Germinal center (tissue), 1 donor: Measurements from ENCODE around the gene UBE4A.
"Not testable (repeated sequence)": the region's sequence is repeated elsewhere in the genome, so short reads cannot be mapped to it uniquely, and the experiment has no call there.

Source experiments
- DNase-seq: peaks from one replicate; pipeline ENCODE4 v3.0.0; 2012; ENCODE audit warnings: mixed read lengths, low spot score

Gene UBE4A

GRCh38 chr11:118401151-118401879 lies 41.9 kb downstream of the UBE4A start, which contains the start of gene ATP5MG:
ATP5MG (plus strand) TSS chr11:118401606; CDS start chr11:118401666, 60 bp downstream.
- DNase-seq = peak; percentile 88

GRCh38 chr11:118401880-118402590 lies 42.6 kb downstream of the UBE4A start:
- no peak for DNase-seq

- DNase-seq = not testable (repeated sequence)
These were observed 43.2 kb downstream of the UBE4A start for GRCh38 chr11:118402594-118402993.

- peak; percentile 63 for DNase-seq
These were observed 47.3 kb downstream of the UBE4A start for GRCh38 chr11:118406599-118407166.

- peak; percentile 70 for DNase-seq
These were observed 50.8 kb downstream of the UBE4A start for GRCh38 chr11:118410055-118410745.

GRCh38 chr11:118411530-118411929 lies 52.1 kb downstream of the UBE4A start:
- no peak for DNase-seq

- DNase-seq = no peak
These were observed 53.5 kb downstream of the UBE4A start for GRCh38 chr11:118412921-118413320.

DNA sequence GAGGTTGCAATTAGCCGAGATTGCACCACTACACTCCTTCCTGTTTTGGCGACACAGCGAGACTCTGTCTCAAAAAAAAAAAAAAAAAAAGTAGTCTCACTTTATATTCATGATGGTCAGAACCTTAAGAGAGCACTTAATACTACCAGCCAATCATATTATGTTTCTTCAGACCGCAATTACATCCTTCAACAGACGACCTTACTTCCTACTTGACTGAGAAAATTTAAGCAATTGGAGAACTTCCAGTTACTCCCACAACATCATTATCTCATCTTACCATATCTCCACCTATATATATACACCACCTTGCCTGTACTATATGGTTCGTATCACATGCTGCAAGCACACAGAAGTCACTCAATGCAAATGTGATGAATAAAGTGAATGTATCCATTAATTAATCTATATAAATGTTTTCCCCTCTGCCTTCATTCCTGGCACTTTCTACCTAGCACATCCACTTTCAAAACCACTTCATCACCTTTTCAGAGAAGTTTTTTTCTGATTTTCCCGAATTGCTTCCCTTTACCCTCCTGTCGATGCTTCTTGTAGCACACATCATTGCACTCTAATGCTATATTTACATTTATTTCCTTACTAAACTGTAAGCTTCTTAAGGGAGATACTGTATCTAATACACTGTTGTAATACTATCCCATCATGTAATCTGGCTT lies 55.8 kb downstream of the UBE4A start:
- DNase-seq = no peak

DNA sequence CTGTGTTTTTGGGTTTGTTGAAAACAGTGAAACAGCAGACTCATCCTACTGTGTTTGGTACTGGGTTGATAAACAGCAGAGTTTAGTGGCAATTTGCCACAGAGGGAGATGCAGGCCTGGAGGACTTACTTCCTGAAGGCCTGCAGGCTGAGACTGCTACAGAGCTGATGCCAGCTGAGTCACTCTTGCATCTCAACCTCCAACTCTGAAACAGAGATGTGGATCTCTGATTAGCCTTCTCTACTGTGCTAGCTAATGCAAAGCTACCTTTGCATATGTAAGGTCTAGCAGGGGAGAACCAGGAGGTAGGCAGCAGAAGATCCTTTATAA lies 56.3 kb downstream of the UBE4A start:
- peak; percentile 48 for DNase-seq

GRCh38 chr11:118416900-118417299 lies 57.5 kb downstream of the UBE4A start:
- not testable (repeated sequence) for DNase-seq

GRCh38 chr11:118417801-118418200 lies 58.4 kb downstream of the UBE4A start:
- no peak for DNase-seq

- no peak for DNase-seq
These were observed 59.4 kb downstream of the UBE4A start for GRCh38 chr11:118418766-118419165.

DNA sequence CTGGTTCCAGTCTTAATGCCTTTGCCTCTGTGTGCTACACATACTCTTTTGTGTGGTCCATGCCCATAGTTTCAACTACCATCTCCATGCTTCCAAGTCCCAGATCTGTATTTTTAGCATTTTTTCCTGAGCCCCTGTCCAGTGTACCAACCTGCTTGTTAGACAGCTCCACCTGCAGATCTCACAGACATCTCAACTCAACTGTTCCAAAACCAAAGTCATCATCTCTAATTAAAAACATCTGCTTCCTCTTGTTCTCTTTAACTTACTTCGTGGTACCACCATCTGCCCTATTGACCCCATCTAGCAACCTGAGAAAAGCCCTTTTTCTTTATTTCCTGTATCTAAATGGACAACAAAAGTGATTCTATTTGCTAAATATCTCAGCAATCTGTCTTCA lies 68.3 kb downstream of the UBE4A start:
- DNase-seq = no peak

DNA sequence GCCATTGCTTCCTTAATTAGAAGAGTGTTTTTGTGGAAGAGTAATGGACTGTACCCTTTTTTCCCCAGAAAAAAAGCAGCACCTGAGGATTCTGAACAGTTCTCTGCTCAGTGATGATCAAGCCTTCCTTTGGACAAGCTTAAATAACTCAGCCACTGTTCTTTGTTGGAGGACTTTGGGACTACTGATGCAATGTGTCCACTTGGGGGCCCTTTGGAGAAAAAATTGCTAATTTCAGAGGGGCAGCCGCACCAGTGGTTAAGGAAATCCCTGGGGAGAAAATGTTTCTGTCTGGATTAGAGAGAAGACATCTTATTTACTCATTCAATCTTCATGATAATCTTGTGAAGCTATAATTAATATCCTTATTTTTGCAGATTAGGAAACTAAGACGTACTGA lies 71.6 kb downstream of the UBE4A start:
- DNase-seq = no peak

DNA sequence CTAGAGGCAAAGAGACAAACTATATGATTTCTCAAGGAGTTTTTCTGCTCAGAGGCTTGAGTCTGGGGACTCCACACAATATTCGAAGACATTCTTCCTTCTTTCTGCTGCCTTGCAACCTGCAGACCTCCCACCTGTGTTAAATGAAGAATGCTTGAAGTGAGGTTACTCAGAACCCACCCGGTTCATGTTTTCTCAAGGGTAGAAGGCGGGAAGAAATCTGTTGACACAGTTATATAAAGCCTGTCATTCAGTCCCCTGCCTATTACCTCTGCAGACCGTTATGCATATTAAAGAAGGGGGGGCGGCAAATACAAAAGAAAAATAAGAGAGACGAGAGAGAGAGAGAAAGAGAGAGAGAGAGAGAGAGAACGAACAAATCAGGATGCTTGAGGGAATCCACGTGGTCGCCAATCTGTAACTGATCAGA lies 74.7 kb downstream of the UBE4A start:
- DNase-seq = peak; percentile 29

DNA sequence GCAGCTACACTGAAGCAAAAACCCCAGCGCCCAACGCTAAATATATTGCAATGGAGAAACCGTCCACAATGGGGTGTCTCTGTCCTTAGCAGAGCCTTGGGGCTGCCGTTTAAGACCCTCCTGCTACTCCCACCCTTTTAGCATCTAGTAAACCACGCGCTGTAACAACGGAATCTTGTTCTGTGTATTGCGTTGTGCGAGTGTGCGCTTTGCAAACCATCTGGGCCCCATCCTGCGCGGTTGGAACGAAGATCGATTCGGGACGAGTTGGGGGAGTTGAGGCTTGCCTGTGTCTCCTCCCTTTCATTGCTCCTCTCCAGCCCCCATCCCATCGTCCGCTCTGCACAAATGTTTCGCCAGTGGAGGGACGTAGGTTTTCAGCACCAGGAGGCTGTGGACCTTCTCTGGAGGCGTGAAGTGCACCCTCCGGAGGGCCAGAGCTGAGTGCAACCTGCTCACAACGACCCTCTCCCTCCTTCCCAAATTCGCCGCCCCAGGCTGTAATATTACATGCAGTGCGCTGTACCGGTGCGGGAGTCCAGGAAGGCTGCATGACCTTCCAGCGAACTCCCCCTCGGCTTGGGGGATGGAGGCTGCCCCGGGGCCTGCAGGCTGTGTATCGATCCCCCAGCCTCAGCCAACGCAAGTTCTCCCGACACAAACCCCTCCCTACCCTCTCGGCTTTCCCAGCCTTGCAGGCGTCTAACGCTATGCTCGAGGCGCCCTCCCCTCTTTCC lies 75.3 kb downstream of the UBE4A start:
- DNase-seq = peak; percentile 55

- DNase-seq = peak; percentile 84
These were observed 76.0 kb downstream of the UBE4A start for GRCh38 chr11:118435290-118435892.

DNA sequence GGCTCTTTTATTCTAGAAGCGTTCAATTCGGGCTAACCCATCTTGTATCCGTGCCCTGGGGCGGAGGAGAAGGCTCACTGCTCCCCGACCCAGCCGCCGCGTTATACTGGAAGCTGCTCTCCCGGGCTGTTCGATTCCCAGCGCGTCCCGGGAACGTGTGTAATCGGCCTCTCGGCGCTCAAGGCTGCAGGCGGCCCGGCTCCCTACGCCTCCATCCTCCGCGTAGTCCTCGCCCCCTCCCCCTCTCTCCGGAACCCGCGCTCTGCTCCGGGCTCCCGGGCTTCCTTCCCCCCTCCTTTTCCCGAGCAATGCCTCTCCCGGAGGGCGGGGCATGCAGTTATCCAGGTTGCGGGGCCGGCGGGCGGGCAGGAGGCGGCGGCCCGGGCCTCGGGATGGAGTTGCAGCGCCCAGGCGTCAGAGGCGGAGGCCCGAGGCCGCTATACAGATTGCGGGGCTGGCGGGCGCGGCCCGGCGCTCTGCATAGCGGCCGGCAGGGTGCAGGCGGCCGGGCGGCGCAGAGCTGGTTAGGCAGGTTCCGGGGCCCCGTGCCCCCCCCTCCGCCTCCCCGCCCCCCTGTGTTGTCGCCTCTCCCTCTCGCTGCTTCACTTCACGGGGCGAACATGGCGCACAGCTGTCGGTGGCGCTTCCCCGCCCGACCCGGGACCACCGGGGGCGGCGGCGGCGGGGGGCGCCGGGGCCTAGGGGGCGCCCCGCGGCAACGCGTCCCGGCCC lies 76.7 kb downstream of the UBE4A start, which contains the start of gene KMT2A:
KMT2A (plus strand) TSS at position 600 of the 732 bp plus-strand sequence; CDS start at position 621, 21 bp downstream.
- peak; percentile 93 for DNase-seq

DNA sequence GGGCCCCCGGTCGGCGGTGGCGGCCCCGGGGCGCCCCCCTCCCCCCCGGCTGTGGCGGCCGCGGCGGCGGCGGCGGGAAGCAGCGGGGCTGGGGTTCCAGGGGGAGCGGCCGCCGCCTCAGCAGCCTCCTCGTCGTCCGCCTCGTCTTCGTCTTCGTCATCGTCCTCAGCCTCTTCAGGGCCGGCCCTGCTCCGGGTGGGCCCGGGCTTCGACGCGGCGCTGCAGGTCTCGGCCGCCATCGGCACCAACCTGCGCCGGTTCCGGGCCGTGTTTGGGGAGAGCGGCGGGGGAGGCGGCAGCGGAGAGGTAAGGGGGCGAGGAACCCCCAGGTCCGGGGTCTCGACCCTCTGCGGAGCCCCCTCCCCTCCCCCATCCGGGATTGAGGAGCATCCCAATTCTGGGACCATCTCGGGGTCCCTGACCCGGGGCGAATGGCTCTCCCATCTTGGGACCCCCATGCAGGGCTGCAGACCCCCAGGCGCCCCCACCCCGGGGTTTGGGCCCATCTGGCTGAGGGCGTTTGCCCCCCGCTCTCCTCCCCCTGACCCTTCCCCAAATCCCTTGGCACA lies 77.3 kb downstream of the UBE4A start:
- no peak for DNase-seq
